Measurements from ENCODE around the gene C1orf167.

The C1orf167 gene

GRCh38 chr1:11794446-11795237, 32.6 kb downstream of the C1orf167 start:
- Histone ChIP-seq H3K4me3 (IDR thresholded peaks at IDR 0.05; ENCODE audit: insufficient read depth, low read depth, low read length) (no peak overlapping the region), H3K27ac (no peak overlapping the region), H3K36me3 (ENCODE audit: insufficient read depth) (no peaks in the 10 kb centered on the region), H3K4me2 (no peak overlapping the region), H3K79me2 (ENCODE audit: insufficient read depth, low read depth) (no peaks in the 10 kb centered on the region), H3K9ac (no peak overlapping the region), H3K27me3 (ENCODE audit: insufficient read depth, low read depth) (no peaks in the 10 kb centered on the region), H3K4me1 (ENCODE audit: low read depth, poor library complexity, severe bottlenecking) (no peaks in the 10 kb centered on the region), H2AFZ (ENCODE audit: low read depth) (no peak overlapping the region), H4K20me1 (ENCODE audit: insufficient read depth) (no peaks in the 10 kb centered on the region)
- TF ChIP-seq CTCF (conservative IDR thresholded peaks at IDR 0.05; ENCODE audit: low read depth, low read length) = no peak

- H3K4me2 ChIP-seq = no peak overlapping the region
- no peak for TF ChIP-seq CTCF (conservative IDR thresholded peaks at IDR 0.05; ENCODE audit: low read depth, low read length)
- H3K4me3 ChIP-seq (IDR thresholded peaks at IDR 0.05; ENCODE audit: insufficient read depth, low read depth, low read length) = no peak overlapping the region
- no peaks in the 10 kb centered on the region for H3K36me3 ChIP-seq (ENCODE audit: insufficient read depth)
- no peaks in the 10 kb centered on the region for H4K20me1 ChIP-seq (ENCODE audit: insufficient read depth)
- no peak overlapping the region for H3K9ac ChIP-seq
- no peak overlapping the region for H3K27ac ChIP-seq
- H3K27me3 ChIP-seq (ENCODE audit: insufficient read depth, low read depth) = no peaks in the 10 kb centered on the region
- no peaks in the 10 kb centered on the region for H3K4me1 ChIP-seq (ENCODE audit: low read depth, poor library complexity, severe bottlenecking)
- H2AFZ ChIP-seq (ENCODE audit: low read depth) = no peak overlapping the region
- H3K79me2 ChIP-seq (ENCODE audit: insufficient read depth, low read depth) = no peaks in the 10 kb centered on the region
Observed at GRCh38 chr1:11795238-11795890, 33.4 kb downstream of the C1orf167 start.

- Histone ChIP-seq H3K4me2 (no peak overlapping the region), H3K9ac (no peak overlapping the region), H4K20me1 (ENCODE audit: insufficient read depth) (no peaks in the 10 kb centered on the region), H3K4me3 (IDR thresholded peaks at IDR 0.05; ENCODE audit: insufficient read depth, low read depth, low read length) (no peak overlapping the region), H3K36me3 (ENCODE audit: insufficient read depth) (no peaks in the 10 kb centered on the region), H3K79me2 (ENCODE audit: insufficient read depth, low read depth) (no peaks in the 10 kb centered on the region), H3K27ac (no peak overlapping the region), H3K4me1 (ENCODE audit: low read depth, poor library complexity, severe bottlenecking) (no peaks in the 10 kb centered on the region), H3K27me3 (ENCODE audit: insufficient read depth, low read depth) (no peaks in the 10 kb centered on the region), H2AFZ (ENCODE audit: low read depth) (no peak overlapping the region)
- no peak for TF ChIP-seq CTCF (conservative IDR thresholded peaks at IDR 0.05; ENCODE audit: low read depth, low read length)
Observed at GRCh38 chr1:11796036-11796828, 34.2 kb downstream of the C1orf167 start.

- no peaks in the 10 kb centered on the region for H3K79me2 ChIP-seq (ENCODE audit: insufficient read depth, low read depth)
- H3K4me2 ChIP-seq = no peak overlapping the region
- no peak overlapping the region for H2AFZ ChIP-seq (ENCODE audit: low read depth)
- no peaks in the 10 kb centered on the region for H4K20me1 ChIP-seq (ENCODE audit: insufficient read depth)
- TF ChIP-seq CTCF (conservative IDR thresholded peaks at IDR 0.05; ENCODE audit: low read depth, low read length) = no peak
- no peaks in the 10 kb centered on the region for H3K36me3 ChIP-seq (ENCODE audit: insufficient read depth)
- no peaks in the 10 kb centered on the region for H3K27me3 ChIP-seq (ENCODE audit: insufficient read depth, low read depth)
- no peak overlapping the region for H3K9ac ChIP-seq
- no peak overlapping the region for H3K4me3 ChIP-seq (IDR thresholded peaks at IDR 0.05; ENCODE audit: insufficient read depth, low read depth, low read length)
- no peak overlapping the region for H3K27ac ChIP-seq
- H3K4me1 ChIP-seq (ENCODE audit: low read depth, poor library complexity, severe bottlenecking) = no peaks in the 10 kb centered on the region
Observed at GRCh38 chr1:11797525-11798216, 35.7 kb downstream of the C1orf167 start.

All from KMS-11 (cell line).